Measurements from ENCODE around the gene RCCD1.

RCCD1 gene

DNA sequence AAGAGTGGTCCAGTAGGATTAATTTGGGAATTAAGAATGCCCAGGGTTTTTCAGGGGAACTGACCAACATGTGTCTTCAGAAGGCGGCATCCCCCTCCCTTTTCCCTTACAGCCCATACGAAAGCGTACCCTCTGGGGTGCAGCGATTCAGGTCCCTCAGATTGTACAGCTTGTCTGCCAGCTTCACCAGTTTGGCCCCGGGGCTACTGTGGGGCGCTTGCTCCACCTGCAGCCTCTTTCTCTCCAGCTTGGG lies 23.2 kb upstream of the RCCD1 start:
- TF ChIP-seq, protein P1, sequence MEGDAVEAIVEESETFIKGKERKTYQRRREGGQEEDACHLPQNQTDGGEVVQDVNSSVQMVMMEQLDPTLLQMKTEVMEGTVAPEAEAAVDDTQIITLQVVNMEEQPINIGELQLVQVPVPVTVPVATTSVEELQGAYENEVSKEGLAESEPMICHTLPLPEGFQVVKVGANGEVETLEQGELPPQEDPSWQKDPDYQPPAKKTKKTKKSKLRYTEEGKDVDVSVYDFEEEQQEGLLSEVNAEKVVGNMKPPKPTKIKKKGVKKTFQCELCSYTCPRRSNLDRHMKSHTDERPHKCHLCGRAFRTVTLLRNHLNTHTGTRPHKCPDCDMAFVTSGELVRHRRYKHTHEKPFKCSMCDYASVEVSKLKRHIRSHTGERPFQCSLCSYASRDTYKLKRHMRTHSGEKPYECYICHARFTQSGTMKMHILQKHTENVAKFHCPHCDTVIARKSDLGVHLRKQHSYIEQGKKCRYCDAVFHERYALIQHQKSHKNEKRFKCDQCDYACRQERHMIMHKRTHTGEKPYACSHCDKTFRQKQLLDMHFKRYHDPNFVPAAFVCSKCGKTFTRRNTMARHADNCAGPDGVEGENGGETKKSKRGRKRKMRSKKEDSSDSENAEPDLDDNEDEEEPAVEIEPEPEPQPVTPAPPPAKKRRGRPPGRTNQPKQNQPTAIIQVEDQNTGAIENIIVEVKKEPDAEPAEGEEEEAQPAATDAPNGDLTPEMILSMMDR (IDR thresholded peaks at IDR 0.05; ENCODE audit: low read depth, low read length), result no peak
- in situ Hi-C loops (cut with HindIII; ENCODE audit: low sequenced_read_pairs), result no loop called here
- DNase-seq (ENCODE audit: low read depth, low spot score), result no peak
- H3K4me3 ChIP-seq (ENCODE audit: low read depth, low read length), result peak overlapping the region; percentile 82

DNA sequence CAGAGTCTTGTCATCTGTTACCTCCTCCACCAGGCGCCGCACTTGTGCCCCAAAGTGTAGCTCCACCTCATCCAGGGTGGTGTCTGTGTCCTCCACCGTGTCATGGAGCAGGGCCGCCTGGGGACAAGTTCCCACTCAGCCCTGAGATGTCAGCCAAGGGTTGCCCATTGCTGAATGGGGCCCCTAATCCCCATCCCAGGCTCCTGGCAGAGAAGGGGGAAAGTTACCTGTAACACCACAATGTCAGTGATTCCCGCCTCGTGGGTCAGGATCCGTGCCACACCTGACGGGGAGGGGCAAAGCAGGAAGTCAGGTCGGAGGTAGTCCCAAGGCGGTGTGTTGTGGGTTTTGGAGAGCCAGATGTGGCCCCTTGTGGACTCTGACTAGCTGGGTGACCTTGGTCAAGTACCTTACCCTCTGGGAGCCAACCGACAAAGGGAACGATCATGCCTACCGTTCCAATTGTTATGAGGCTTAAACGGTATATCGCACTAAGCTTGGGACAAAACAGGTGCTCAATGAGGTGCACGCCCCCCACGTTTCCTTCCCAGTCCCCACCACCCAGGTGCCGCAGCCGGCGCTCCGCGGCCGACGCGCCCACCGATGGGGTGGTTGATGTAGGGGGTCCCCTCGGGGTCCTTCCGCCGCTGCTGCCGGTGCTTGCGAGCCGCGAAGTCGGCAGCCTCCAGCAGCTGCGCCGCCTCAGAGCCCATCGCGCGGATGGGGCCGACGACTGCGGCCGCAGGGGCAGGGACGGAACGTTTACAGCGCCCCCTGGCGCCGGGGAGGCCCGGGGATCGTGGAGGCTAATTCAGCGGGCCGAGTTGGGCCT lies 22.6 kb upstream of the RCCD1 start, which contains the start of gene HDDC3:
Gene HDDC3 (minus strand): TSS at position 722 of the 832 bp plus-strand sequence. CDS start 9 bp downstream, at position 713.
- peak; percentile 79 for DNase-seq (ENCODE audit: low read depth, low spot score)
- H3K4me3 ChIP-seq (ENCODE audit: low read depth, low read length), result peak within 1 kb of the TSS; percentile 82
- TF ChIP-seq, protein P1 (IDR thresholded peaks at IDR 0.05; ENCODE audit: low read depth, low read length), result peak; percentile 92
- in situ Hi-C loops (cut with HindIII; ENCODE audit: low sequenced_read_pairs), result no loop called here

GRCh38 chr15:90932660-90932991 lies 22.1 kb upstream of the RCCD1 start:
- in situ Hi-C loops (cut with HindIII; ENCODE audit: low sequenced_read_pairs), result no loop called here
- TF ChIP-seq, protein P1 (IDR thresholded peaks at IDR 0.05; ENCODE audit: low read depth, low read length), result no peak
- DNase-seq (ENCODE audit: low read depth, low spot score), result no peak
- peak overlapping the region; percentile 82 for H3K4me3 ChIP-seq (ENCODE audit: low read depth, low read length)

GRCh38 chr15:90933301-90933700 lies 21.4 kb upstream of the RCCD1 start:
- H3K4me3 ChIP-seq (ENCODE audit: low read depth, low read length), result no peak overlapping the region
- DNase-seq (ENCODE audit: low read depth, low spot score), result no peak
- in situ Hi-C loops (cut with HindIII; ENCODE audit: low sequenced_read_pairs), result no loop called here
- TF ChIP-seq, protein P1 (IDR thresholded peaks at IDR 0.05; ENCODE audit: low read depth, low read length), result peak; percentile 2

- in situ Hi-C loops (cut with HindIII; ENCODE audit: low sequenced_read_pairs), result no loop called here
- peak; percentile 82 for DNase-seq (ENCODE audit: low read depth, low spot score)
- peak overlapping the region; percentile 72 for H3K4me3 ChIP-seq (ENCODE audit: low read depth, low read length)
- TF ChIP-seq, protein P1 (IDR thresholded peaks at IDR 0.05; ENCODE audit: low read depth, low read length), result peak; percentile 97
Observed at GRCh38 chr15:90934256-90934948, 20.3 kb upstream of the RCCD1 start.

DNA sequence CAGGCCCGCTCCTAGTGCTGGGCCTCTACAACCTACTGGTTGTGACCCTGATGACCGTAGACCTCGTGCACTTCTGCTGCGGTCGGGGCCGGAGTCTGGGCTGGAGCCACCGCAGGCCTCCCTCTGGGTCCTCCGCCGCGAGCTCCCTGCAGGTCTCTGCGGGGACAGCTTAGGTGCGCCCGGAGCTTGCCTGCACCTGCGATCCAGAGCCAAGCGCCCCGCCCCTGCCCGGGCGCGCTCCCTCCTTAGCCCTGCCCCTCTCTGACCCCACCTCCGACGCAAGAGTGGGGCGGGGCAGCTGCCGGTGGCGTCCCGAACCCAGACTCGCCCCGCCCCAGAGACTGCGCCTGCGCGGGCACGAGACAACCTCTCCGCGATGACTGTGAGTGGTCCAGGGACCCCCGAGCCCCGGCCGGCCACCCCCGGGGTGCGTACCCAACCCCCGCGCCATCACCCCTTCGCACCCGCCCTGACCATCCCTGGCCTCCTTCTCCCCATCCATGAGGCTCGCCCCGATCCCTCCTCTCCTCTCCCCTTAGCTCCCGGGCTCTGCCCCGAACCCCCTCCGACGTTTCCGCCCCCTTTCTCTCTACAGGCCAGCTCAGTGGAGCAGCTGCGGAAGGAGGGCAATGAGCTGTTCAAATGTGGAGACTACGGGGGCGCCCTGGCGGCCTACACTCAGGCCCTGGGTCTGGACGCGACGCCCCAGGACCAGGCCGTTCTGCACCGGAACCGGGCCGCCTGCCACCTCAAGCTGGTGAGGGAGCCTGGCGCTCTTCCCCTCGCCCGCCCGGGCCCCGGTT lies 19.5 kb upstream of the RCCD1 start, which contains the start of gene UNC45A:
Gene UNC45A (plus strand): TSS at position 337 of the 803 bp plus-strand sequence. CDS start 40 bp downstream, at position 377.
- in situ Hi-C loops (cut with HindIII; ENCODE audit: low sequenced_read_pairs), result no loop called here
- peak within 1 kb of the TSS; percentile 72 for H3K4me3 ChIP-seq (ENCODE audit: low read depth, low read length)
- peak; percentile 82 for DNase-seq (ENCODE audit: low read depth, low spot score)
- TF ChIP-seq, protein P1 (IDR thresholded peaks at IDR 0.05; ENCODE audit: low read depth, low read length), result no peak
